Hepatocyte (in vitro differentiated cells): Measurements from ENCODE around the gene LHFPL3.

ENCODE experiments used
- CTCF ChIP-seq: fragments of 200-600 bp; sonication (generic); IDR thresholded peaks from 2 replicates; pipeline ENCODE4 v1.5.1; 2016; ENCODE audit warnings: antibody characterized with exemption, mild to moderate bottlenecking; ENCODE audit not compliant: poor library complexity
- EZH2phosphoT487 ChIP-seq: fragments of 200-600 bp; sonication (generic); IDR thresholded peaks from one replicate; pipeline ENCODE4 v1.6.1; 2018; ENCODE audit warnings: antibody characterized with exemption, mild to moderate bottlenecking, low read depth, moderate library complexity; ENCODE audit not compliant: unreplicated experiment, severe bottlenecking

- TF ChIP-seq CTCF = no peak
- no peak for TF ChIP-seq EZH2phosphoT487
These were observed 511.4 kb downstream of the LHFPL3 start for GRCh38 chr7:104839842-104840241.
